ENCODE results near the gene UBE2O. TPM values are rescaled to one million over a fixed set of nuclear protein-coding genes. Genes with fewer than 3 reads are reported as not detected.
A peak's percentile ranks its signal among the peaks of the same experiment; 100 is the strongest.

Gene UBE2O
- total and polyA plus RNA-seq, 2 donors (not counting 3 experiments of a cell fraction or from before 2014, with no cell fraction given), result 13.9 to 34.1 TPM

DNA sequence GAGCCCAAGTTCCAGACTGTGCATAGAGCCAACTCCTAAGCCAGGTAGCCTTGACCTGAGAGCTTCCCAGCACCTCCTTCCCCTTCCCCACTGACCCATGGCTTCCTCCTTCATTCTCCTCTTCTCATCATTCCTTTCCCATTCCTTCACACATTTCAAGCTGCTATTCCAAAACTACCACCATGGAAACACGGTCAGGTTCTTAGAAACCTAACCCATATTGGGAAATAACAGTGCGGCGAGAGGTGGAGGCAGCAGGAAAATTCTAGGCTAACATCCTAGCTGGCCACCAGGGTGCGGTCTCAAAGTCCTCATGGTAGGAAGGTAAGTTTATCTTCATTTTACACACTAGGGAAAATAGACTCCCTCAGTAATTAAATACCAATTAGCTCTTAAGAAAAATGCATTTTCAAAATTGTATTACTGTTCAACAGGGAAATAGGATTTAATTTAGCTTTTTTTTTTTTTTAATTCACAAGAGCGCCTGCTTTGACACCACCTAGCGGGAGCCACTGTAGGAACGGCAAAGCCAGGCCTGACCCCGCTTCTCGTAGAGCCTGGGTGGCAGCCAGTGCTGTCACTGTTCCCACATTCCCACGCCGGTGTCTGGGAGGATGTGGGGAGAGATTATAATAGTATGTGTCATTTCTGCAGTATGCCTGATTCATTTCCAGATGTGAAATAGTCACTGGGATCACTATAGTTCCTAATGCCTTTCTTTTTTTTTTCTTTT is 82.5 kb downstream of the UBE2O start:
- H3K4me3 ChIP-seq (replicated peaks in 1 of 3; ENCODE audit: insufficient read depth in 1 of 3, low read depth in 1 of 3, low read length in 3 of 3), result no peak overlapping the region
- peaks cover 28% of the 10 kb centered on the region for H3K4me1 ChIP-seq (ENCODE audit: control insufficient read depth, extremely low read depth, insufficient read depth, low read length)
- dilution Hi-C loops (cut with MboI; ENCODE audit: extremely low pct_ligation_motif_present, low sequenced_read_pairs), result no loop called here
- no peaks in the 10 kb centered on the region for H3K36me3 ChIP-seq (ENCODE audit: control insufficient read depth in 2 of 2, extremely low read depth in 1 of 2, insufficient read depth in 2 of 2, low read length in 2 of 2)
- FAIRE-seq, result peak; percentile 97
- TF ChIP-seq GATA2 (IDR thresholded peaks at IDR 0.05; ENCODE audit: insufficient read depth, insufficient read length, low read depth, low read length) (peak; percentile 67), POLR2AphosphoS5 (IDR thresholded peaks at IDR 0.05; ENCODE audit: insufficient read depth, low read depth, low read length) (peak; percentile 78), FOS (IDR thresholded peaks at IDR 0.05; ENCODE audit: borderline replicate concordance, insufficient read depth, low read length) (peak; percentile 91), EZH2 (IDR thresholded peaks at IDR 0.05; ENCODE audit: borderline replicate concordance, low read depth, low read length, severe bottlenecking) (no peak), MYC (IDR thresholded peaks at IDR 0.05; ENCODE audit: low read depth, low read length) (no peak), POLR2A (IDR thresholded peaks at IDR 0.05; ENCODE audit: low read depth, low read length) (no peak), JUN (IDR thresholded peaks at IDR 0.05; ENCODE audit: borderline replicate concordance, insufficient read depth, insufficient read length, low read depth) (peak; percentile 93), CTCF (IDR thresholded peaks at IDR 0.05; ENCODE audit: extremely low read depth in 1 of 2, insufficient read depth in 1 of 2, low read depth in 1 of 2, low read length in 2 of 2) (peak; percentile 56 to 62)
- TF ChIP-seq, protein P1, sequence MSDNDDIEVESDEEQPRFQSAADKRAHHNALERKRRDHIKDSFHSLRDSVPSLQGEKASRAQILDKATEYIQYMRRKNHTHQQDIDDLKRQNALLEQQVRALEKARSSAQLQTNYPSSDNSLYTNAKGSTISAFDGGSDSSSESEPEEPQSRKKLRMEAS (IDR thresholded peaks at IDR 0.05; ENCODE audit: insufficient read depth, insufficient read length), result no peak
- peak; percentile 92 for DNase-seq (ENCODE audit: low read depth, low spot score)
- no peak overlapping the region for H2AFZ ChIP-seq (ENCODE audit: low read depth, low read length)
- no peaks in the 10 kb centered on the region for H3K27me3 ChIP-seq (ENCODE audit: control insufficient read depth in 2 of 2, insufficient read depth in 2 of 2, low read length in 2 of 2)
- peak overlapping the region; percentile 97 for H3K27ac ChIP-seq (ENCODE audit: insufficient read depth, low read depth, low read length)
- no TSS peak for BruUV-seq (replicated peaks)
- POLR2A ChIA-PET, result interaction anchor here (0.8 to 1.8 kb wide), 4 partner anchors 12 to 18 kb away, joined by 3 to 13 read pairs (median 8); partner anchors contain the start of gene SPHK1
- peak overlapping the region; percentile 18 for H3K4me2 ChIP-seq (ENCODE audit: insufficient read depth, low read length)
- no peaks in the 10 kb centered on the region for H3K79me2 ChIP-seq (ENCODE audit: control insufficient read depth, insufficient read depth, low read length)
- intact Hi-C loops (cut with micrococcal nuclease), result loop anchor here (1.0 kb wide), 4 partner anchors 15 to 55 kb away; no protein-coding TSS in a partner anchor
- peak overlapping the region; percentile 81 for H3K9ac ChIP-seq (replicated peaks; ENCODE audit: extremely low read depth, insufficient read depth, low read length)
- no peaks in the 10 kb centered on the region for H4K20me1 ChIP-seq (replicated peaks; ENCODE audit: control insufficient read depth, extremely low read depth, insufficient read depth, low read length)
- CTCF ChIA-PET, result interaction anchor here (0.6 to 3.6 kb wide), 28 partner anchors 8 to 341 kb away, joined by 3 to 106 read pairs (median 5); partner anchors contain the start of genes PRPSAP1, QRICH2 and SPHK1
- H3K9me1 ChIP-seq (replicated peaks; ENCODE audit: control insufficient read depth, extremely low read depth, insufficient read depth, low read length), result no peaks in the 10 kb centered on the region
- no peaks in the 10 kb centered on the region for H3K9me3 ChIP-seq (replicated peaks; ENCODE audit: control insufficient read depth, insufficient read depth, low read length)
